Endothelial cell of umbilical vein (primary cell): ENCODE results near the gene ADGRD1. TPM values are rescaled to one million over a fixed set of nuclear protein-coding genes. Genes with fewer than 3 reads are reported as not detected.

Experiments
- BruUV-seq: library from RNA; stranded (reverse); fragments of 400-500 nt; replicated peaks from 2 replicates; lab custom pipeline; 2021; lab: Mats Ljungman, UMichigan
- CTCF ChIA-PET: fragments of 300-600, 350-600 bp; sonication (Branson Sonifier 250); formaldehyde crosslinking; loops from one replicate; lab custom pipeline; 2021; ENCODE audit warnings: antibody characterized with exemption, inconsistent platforms; lab: Charles Lee
- POLR2A ChIA-PET: fragments of 300-600, 350-600 bp; sonication (Branson Sonifier 250); formaldehyde crosslinking; loops from one replicate; lab custom pipeline; 2021; ENCODE audit warnings: antibody characterized with exemption, inconsistent platforms; lab: Charles Lee
- DNase-seq: peaks from one replicate; pipeline ENCODE4 v3.0.0-alpha.2; 2011; ENCODE audit warnings: low read depth, low spot score
- FAIRE-seq: peaks from 2 replicates; lab custom pipeline; 2011; peaks lifted over from hg19 to GRCh38; lab: Jason Lieb, UNC
- H2AFZ ChIP-seq: 2 replicates; pipeline ENCODE4 v1.6.0; 2012; ENCODE audit warnings: low read depth, low read length, control low read depth, inconsistent platforms
- H3K27ac ChIP-seq: 2 replicates; pipeline ENCODE4 v1.5.1; 2011; ENCODE audit warnings: low read depth, mild to moderate bottlenecking, control low read depth, low read length, moderate library complexity; ENCODE audit not compliant: insufficient read depth
- H3K27me3 ChIP-seq, 2 experiments: 2 replicates each; pipeline versions ENCODE4 v1.6.0 to v1.6.1; 2011; ENCODE audit warnings: low read length in 2 of 2, mixed read lengths in 1 of 2; ENCODE audit not compliant: control insufficient read depth in 2 of 2, insufficient read depth in 2 of 2
- H3K36me3 ChIP-seq, 2 experiments: 2 replicates in 1 of 2; 3 replicates in 1 of 2; pipeline ENCODE4 v1.5.1; 2011; ENCODE audit warnings: low read length in 2 of 2, mild to moderate bottlenecking in 1 of 2, moderate library complexity in 1 of 2; ENCODE audit not compliant: control insufficient read depth in 2 of 2, insufficient read depth in 2 of 2; ENCODE audit errors: extremely low read depth in 1 of 2
- H3K4me1 ChIP-seq: 3 replicates; pipeline ENCODE4 v1.5.1; 2011; ENCODE audit warnings: mild to moderate bottlenecking, low read length; ENCODE audit not compliant: control insufficient read depth, insufficient read depth; ENCODE audit errors: extremely low read depth
- H3K4me2 ChIP-seq: 2 replicates; pipeline ENCODE4 v1.6.1; 2011; ENCODE audit warnings: low read length, control low read depth, mixed read lengths; ENCODE audit not compliant: insufficient read depth
- H3K4me3 ChIP-seq, 3 experiments: fragments of 200-600 bp in 1 of 3; sonication (generic), shearing (Covaris generic) in 1 of 3; replicated peaks in 1 of 3; 2 replicates each; pipeline ENCODE4 v1.5.1; 2011 to 2016; ENCODE audit warnings: control low read depth in 3 of 3, low read length in 3 of 3, mild to moderate bottlenecking in 2 of 3, inconsistent platforms in 1 of 3, low read depth in 1 of 3, moderate library complexity in 1 of 3; ENCODE audit not compliant: insufficient read depth in 1 of 3
- H3K79me2 ChIP-seq: 2 replicates; pipeline ENCODE4 v1.6.0; 2012; ENCODE audit warnings: low read length, inconsistent platforms; ENCODE audit not compliant: control insufficient read depth, insufficient read depth
- H3K9ac ChIP-seq: replicated peaks from 2 replicates; pipeline ENCODE3; 2011; ENCODE audit warnings: low read length, control low read depth; ENCODE audit not compliant: insufficient read depth; ENCODE audit errors: extremely low read depth
- H3K9me1 ChIP-seq: replicated peaks from 3 replicates; pipeline ENCODE4 v1.6.0; 2011; ENCODE audit warnings: mild to moderate bottlenecking, low read length; ENCODE audit not compliant: control insufficient read depth, insufficient read depth; ENCODE audit errors: extremely low read depth
- H3K9me3 ChIP-seq: replicated peaks from 2 replicates; pipeline ENCODE4 v1.5.1; 2012; ENCODE audit warnings: low read length, inconsistent platforms; ENCODE audit not compliant: control insufficient read depth, insufficient read depth
- H4K20me1 ChIP-seq: replicated peaks from 2 replicates; pipeline ENCODE3; 2011; ENCODE audit warnings: mild to moderate bottlenecking, low read length; ENCODE audit not compliant: control insufficient read depth, insufficient read depth; ENCODE audit errors: extremely low read depth
- EZH2 ChIP-seq: IDR thresholded peaks from 2 replicates; pipeline ENCODE4 v1.6.1; 2012; ENCODE audit warnings: borderline replicate concordance, low read depth, mild to moderate bottlenecking, moderate library complexity, low read length, inconsistent platforms; ENCODE audit not compliant: severe bottlenecking
- FOS ChIP-seq: IDR thresholded peaks from 2 replicates; pipeline ENCODE4 v1.6.1; 2011; ENCODE audit warnings: mild to moderate bottlenecking, low read length, moderate library complexity, borderline replicate concordance; ENCODE audit not compliant: insufficient read depth
- GATA2 ChIP-seq: IDR thresholded peaks from 2 replicates; pipeline ENCODE4 v1.7.0; 2011; ENCODE audit warnings: low read depth, mild to moderate bottlenecking, moderate library complexity, mixed read lengths, low read length; ENCODE audit not compliant: insufficient read length, insufficient read depth
- JUN ChIP-seq: IDR thresholded peaks from 2 replicates; pipeline ENCODE4 v1.6.1; 2011; ENCODE audit warnings: borderline replicate concordance, low read depth; ENCODE audit not compliant: insufficient read length, insufficient read depth
- MYC ChIP-seq: IDR thresholded peaks from one replicate; pipeline ENCODE4 v1.6.1; 2011; ENCODE audit warnings: mild to moderate bottlenecking, low read depth, low read length
- POLR2A ChIP-seq: IDR thresholded peaks from 2 replicates; pipeline ENCODE4 v1.6.1; 2012; ENCODE audit warnings: low read depth, mild to moderate bottlenecking, control low read depth, low read length
- POLR2AphosphoS5 ChIP-seq: IDR thresholded peaks from 2 replicates; pipeline ENCODE4 v1.6.1; 2012; ENCODE audit warnings: low read depth, mild to moderate bottlenecking, control low read depth, low read length, moderate library complexity; ENCODE audit not compliant: insufficient read depth
- dilution Hi-C: fragments of 300-500 bp; cut with MboI; formaldehyde crosslinking; loops from one replicate; pipeline ENCODE4 v1.15.0; 2019; ENCODE audit warnings: low sequenced_read_pairs; ENCODE audit not compliant: extremely low pct_ligation_motif_present
- intact Hi-C: fragments of 100-400 bp; cut with micrococcal nuclease; formaldehyde crosslinking; loops from one replicate; pipeline ENCODE4 v1.10.0; 2022
- polyA plus RNA-seq, 4 experiments: library from polyadenylated mRNA; depleted of rRNA in 3 of 4; stranded (reverse) in 3 of 4; unstranded in 1 of 4; fragments of >200 nt; gene quantifications; 2 replicates each; pipeline versions ENCODE4 v1.2.1 to v1.2.3, GENCODE V29; 2011 to 2012; ENCODE audit warnings: missing spikeins in 1 of 4
- total RNA-seq: library from RNA; stranded (reverse); gene quantifications from 2 replicates; pipeline ENCODE4 v1.2.3, GENCODE V29; 2021
- TF ChIP-seq, protein P1 (sequence below), 2 donors: IDR thresholded peaks; 1 replicate in 1 of 2; 2 replicates in 1 of 2; pipeline ENCODE4 v1.5.1; 2011; ENCODE audit warnings: low read length in 2 of 2, mild to moderate bottlenecking in 2 of 2, moderate library complexity in 2 of 2, control low read depth in 1 of 2, inconsistent platforms in 1 of 2, low read depth in 1 of 2; ENCODE audit not compliant: insufficient read depth in 1 of 2; ENCODE audit errors: extremely low read depth in 1 of 2
- TF ChIP-seq, protein P2 (sequence below): IDR thresholded peaks from 2 replicates; pipeline ENCODE4 v1.6.1; 2011; ENCODE audit not compliant: insufficient read depth, insufficient read length

The ADGRD1 gene
- total and polyA plus RNA-seq, 2 donors (not counting 3 experiments of a cell fraction or from before 2014, with no cell fraction given): 0.07 TPM; not detected in 1

DNA sequence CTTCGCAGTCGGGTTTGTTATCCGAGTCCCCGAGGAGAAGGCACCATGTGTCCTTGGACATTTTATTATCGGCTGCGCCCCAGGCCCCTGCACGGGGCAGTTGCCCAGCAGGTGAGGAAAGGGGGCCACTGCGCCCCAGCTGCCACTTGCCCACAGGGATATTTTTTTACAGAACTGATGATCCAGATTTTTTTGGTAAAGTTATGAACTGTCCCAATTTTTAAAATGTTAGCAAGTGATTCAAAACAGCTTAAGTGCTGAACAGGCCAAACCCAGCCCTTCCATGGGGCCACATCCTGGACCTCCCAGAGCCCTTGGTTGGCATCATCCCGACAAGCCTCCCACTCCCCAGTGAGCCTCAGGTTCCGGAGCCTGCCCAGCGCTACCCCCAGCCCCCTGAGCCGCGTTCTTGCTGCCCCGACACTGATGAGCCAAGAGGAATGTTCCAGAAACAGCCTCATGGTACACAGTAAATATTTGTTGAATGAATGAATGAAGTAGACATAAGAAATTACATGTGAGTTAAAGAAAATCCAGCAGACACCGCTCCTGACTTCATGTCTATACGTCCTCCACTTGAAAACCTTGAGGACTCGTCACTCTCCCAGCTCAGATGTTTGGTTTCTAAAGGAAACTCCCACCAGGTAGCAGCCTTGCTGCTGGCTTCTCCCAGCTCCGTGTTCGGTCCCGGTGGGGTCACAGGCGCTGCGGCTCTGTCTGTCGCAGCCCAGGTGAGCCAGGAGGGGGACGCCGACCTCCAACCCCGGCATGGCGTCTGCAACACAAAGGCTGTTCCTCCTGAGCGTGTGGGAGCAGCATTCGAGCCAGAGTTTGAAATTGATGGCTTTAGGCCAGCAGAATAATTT, 88.5 kb downstream of the ADGRD1 start:
- H3K9ac ChIP-seq: no peak overlapping the region
- H3K4me2 ChIP-seq: no peak overlapping the region
- TF ChIP-seq JUN: no peak
- TF ChIP-seq GATA2: no peak
- TF ChIP-seq, protein P1, sequence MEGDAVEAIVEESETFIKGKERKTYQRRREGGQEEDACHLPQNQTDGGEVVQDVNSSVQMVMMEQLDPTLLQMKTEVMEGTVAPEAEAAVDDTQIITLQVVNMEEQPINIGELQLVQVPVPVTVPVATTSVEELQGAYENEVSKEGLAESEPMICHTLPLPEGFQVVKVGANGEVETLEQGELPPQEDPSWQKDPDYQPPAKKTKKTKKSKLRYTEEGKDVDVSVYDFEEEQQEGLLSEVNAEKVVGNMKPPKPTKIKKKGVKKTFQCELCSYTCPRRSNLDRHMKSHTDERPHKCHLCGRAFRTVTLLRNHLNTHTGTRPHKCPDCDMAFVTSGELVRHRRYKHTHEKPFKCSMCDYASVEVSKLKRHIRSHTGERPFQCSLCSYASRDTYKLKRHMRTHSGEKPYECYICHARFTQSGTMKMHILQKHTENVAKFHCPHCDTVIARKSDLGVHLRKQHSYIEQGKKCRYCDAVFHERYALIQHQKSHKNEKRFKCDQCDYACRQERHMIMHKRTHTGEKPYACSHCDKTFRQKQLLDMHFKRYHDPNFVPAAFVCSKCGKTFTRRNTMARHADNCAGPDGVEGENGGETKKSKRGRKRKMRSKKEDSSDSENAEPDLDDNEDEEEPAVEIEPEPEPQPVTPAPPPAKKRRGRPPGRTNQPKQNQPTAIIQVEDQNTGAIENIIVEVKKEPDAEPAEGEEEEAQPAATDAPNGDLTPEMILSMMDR (IDR thresholded peaks at IDR 0.05; ENCODE audit: extremely low read depth in 1 of 2, insufficient read depth in 1 of 2, low read depth in 1 of 2, low read length in 2 of 2): no peak
- TF ChIP-seq MYC: no peak
- TF ChIP-seq EZH2: no peak
- TF ChIP-seq, protein P2, sequence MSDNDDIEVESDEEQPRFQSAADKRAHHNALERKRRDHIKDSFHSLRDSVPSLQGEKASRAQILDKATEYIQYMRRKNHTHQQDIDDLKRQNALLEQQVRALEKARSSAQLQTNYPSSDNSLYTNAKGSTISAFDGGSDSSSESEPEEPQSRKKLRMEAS: no peak
- no peak for TF ChIP-seq POLR2A
- no peak for TF ChIP-seq POLR2AphosphoS5
- TF ChIP-seq FOS: no peak
- H3K9me1 ChIP-seq: no peaks in the 10 kb centered on the region
- no peak overlapping the region for H3K27ac ChIP-seq
- FAIRE-seq (no peak), DNase-seq (no peak)
- no peaks in the 10 kb centered on the region for H3K79me2 ChIP-seq
- H3K4me3 ChIP-seq: no peak overlapping the region
- no TSS peak for BruUV-seq
- no peaks in the 10 kb centered on the region for H3K27me3 ChIP-seq
- intact Hi-C loops (no loop called here), dilution Hi-C loops (no loop called here)
- H3K4me1 ChIP-seq: no peaks in the 10 kb centered on the region
- CTCF ChIA-PET: no interaction called here
- POLR2A ChIA-PET: no interaction called here
- no peaks in the 10 kb centered on the region for H3K36me3 ChIP-seq
- H3K9me3 ChIP-seq: no peaks in the 10 kb centered on the region
- no peaks in the 10 kb centered on the region for H4K20me1 ChIP-seq
- no peak overlapping the region for H2AFZ ChIP-seq
